Right lobe of liver (tissue), 6 donors: ENCODE results near the gene LRCH1. TPM values are rescaled to one million over a fixed set of nuclear protein-coding genes. Genes with fewer than 3 reads are reported as not detected.

ENCODE experiments used
- ATAC-seq, 4 donors: fragments of 200-7000 bp; cut with Tn5 transposase; one replicate each; pipeline ENCODE4 v1.9.1; 2020; ENCODE audit warnings: mild to moderate bottlenecking in 4 of 4, moderate library complexity in 4 of 4
- DNase-seq, 3 donors: peaks; one replicate each; pipeline ENCODE4 v3.0.0-alpha.2; 2020
- H3K27ac ChIP-seq, 3 donors: fragments of 200-600 bp; one replicate each; pipeline ENCODE4 v1.8.0; 2022
- H3K27me3 ChIP-seq, 2 donors: fragments of 200-600 bp; one replicate each; pipeline ENCODE4 v1.8.0; 2022
- H3K36me3 ChIP-seq, 4 donors: fragments of 200-600 bp; sonication (generic) in 1 of 4; one replicate each; pipeline versions ENCODE4 v1.5.1 to v1.8.0; 2017 to 2022; ENCODE audit warnings: control low read depth in 1 of 4
- H3K4me1 ChIP-seq, 4 donors: fragments of 200-600 bp; sonication (generic) in 1 of 4; one replicate each; pipeline versions ENCODE4 v1.5.1 to v1.8.0; 2017 to 2022; ENCODE audit warnings: control low read depth in 1 of 4
- H3K4me3 ChIP-seq, 3 donors: fragments of 200-600 bp; one replicate each; pipeline ENCODE4 v1.8.0; 2022
- H3K9me3 ChIP-seq, 4 donors: fragments of 200-600 bp; sonication (generic) in 1 of 4; one replicate each; pipeline versions ENCODE4 v1.5.1 to v1.8.0; 2017 to 2022; ENCODE audit warnings: control low read depth in 1 of 4
- CTCF ChIP-seq, 4 donors: fragments of 200-600 bp in 3 of 4; fragments of 450-650 bp in 1 of 4; IDR thresholded peaks; one replicate each; pipeline versions ENCODE4 v1.5.1 to v1.8.0; 2016 to 2022; ENCODE audit warnings: antibody characterized with exemption in 4 of 4, mild to moderate bottlenecking in 2 of 4
- POLR2A ChIP-seq: fragments of 450-650 bp; IDR thresholded peaks from one replicate; pipeline ENCODE4 v1.6.1; 2017; ENCODE audit warnings: antibody characterized with exemption, mild to moderate bottlenecking
- WGBS: methylation state at CpG from one replicate; pipeline ENCODE4 v1.1.6; 2018; ENCODE audit warnings: low coverage, low lambda C conversion rate; ENCODE audit not compliant: insufficient coverage; ENCODE audit errors: missing lambda C conversion rate; 5-methylcytosine and 5-hydroxymethylcytosine counted together
- intact Hi-C, 2 donors: fragments of 100-400 bp; cut with DNase I; formaldehyde crosslinking; loops; one replicate each; pipeline versions ENCODE4 v1.11.2 to v1.14.1; 2022
- total RNA-seq, 6 experiments: library from RNA; depleted of rRNA in 2 of 6; stranded (reverse); fragments of >200 nt in 2 of 6; fragmentation: NEBNext Ultra II Directional in 3 of 6; extraction: Animal tissue kit (Norgen Biotek cat#: 25700) in 3 of 6; gene quantifications; one replicate each; pipeline versions ENCODE4 v1.1.0 to v1.2.4, GENCODE V29; 2016 to 2023
- donor health status: DM: no; HTN: yes; CAD: no.
- donor health status: DM: no; HTN: no; CAD: no.
- donor health status: DM: no; HTN: no; CAD: no.
- donor health status: DM: no; HTN: yes; CAD: no.
- donor health status: DM: no; HTN: yes; CAD: no.

The LRCH1 gene
- total RNA-seq, 6 experiments from 2014 or later: 5.4 to 9.6 (median 7.7) TPM

- DNase-seq: no peak
- peak in 1 of 4 donors; percentile 12 for ATAC-seq
- TF ChIP-seq POLR2A: no peak
- no peak for TF ChIP-seq CTCF (IDR thresholded peaks at IDR 0.05)
- 49% methylated on average over 7 of the region's 7 CpGs for WGBS
- intact Hi-C loops: no loop called here
- H3K9me3 ChIP-seq: no peaks in the 10 kb centered on the region
- H3K36me3 ChIP-seq: no peaks in the 10 kb centered on the region
- H3K27ac ChIP-seq: no peak overlapping the region
- no peaks in the 10 kb centered on the region for H3K27me3 ChIP-seq
- H3K4me3 ChIP-seq: no peak overlapping the region
- H3K4me1 ChIP-seq: no peaks in the 10 kb centered on the region
Observed at GRCh38 chr13:46565808-46566750, 13.1 kb downstream of the LRCH1 start.

GRCh38 chr13:46567671-46568070 lies 14.7 kb downstream of the LRCH1 start:
- no peak for DNase-seq
- Histone ChIP-seq H3K4me1 (no peaks in the 10 kb centered on the region), H3K27me3 (no peaks in the 10 kb centered on the region), H3K4me3 (no peak overlapping the region), H3K9me3 (no peaks in the 10 kb centered on the region), H3K27ac (no peak overlapping the region), H3K36me3 (no peaks in the 10 kb centered on the region)
- intact Hi-C loops: no loop called here
- WGBS: no CpG with 5 or more reads among the region's 2 CpGs
- TF ChIP-seq POLR2A (no peak), CTCF (IDR thresholded peaks at IDR 0.05) (no peak)
- ATAC-seq: no peak

- Histone ChIP-seq H3K27me3 (no peaks in the 10 kb centered on the region), H3K27ac (no peak overlapping the region), H3K4me3 (no peak overlapping the region), H3K4me1 (no peaks in the 10 kb centered on the region), H3K36me3 (no peaks in the 10 kb centered on the region), H3K9me3 (no peaks in the 10 kb centered on the region)
- 90% methylated on average over 2 of the region's 7 CpGs for WGBS
- intact Hi-C loops: no loop called here
- TF ChIP-seq POLR2A (no peak), CTCF (IDR thresholded peaks at IDR 0.05) (no peak)
- DNase-seq: no peak
- ATAC-seq: no peak
Observed at GRCh38 chr13:46569456-46569855, 16.5 kb downstream of the LRCH1 start.

GRCh38 chr13:46570273-46570672 lies 17.3 kb downstream of the LRCH1 start:
- no peak overlapping the region for H3K4me3 ChIP-seq
- H3K27me3 ChIP-seq: no peaks in the 10 kb centered on the region
- no peak for DNase-seq
- H3K27ac ChIP-seq: no peak overlapping the region
- ATAC-seq: no peak
- H3K36me3 ChIP-seq: no peaks in the 10 kb centered on the region
- no peaks in the 10 kb centered on the region for H3K9me3 ChIP-seq
- TF ChIP-seq POLR2A: no peak
- no peak for TF ChIP-seq CTCF (IDR thresholded peaks at IDR 0.05)
- intact Hi-C loops: no loop called here
- WGBS: 57% methylated on average over 4 of the region's 4 CpGs
- H3K4me1 ChIP-seq: no peaks in the 10 kb centered on the region
